Activated naive CD8-positive, alpha-beta T cell treated with anti-CD3 and anti-CD28 coated beads, Interleukin-2, amount 10 ng/mL, durations not matched to agents 7 days and 5 days (primary cell): ENCODE data around the gene EVI5. TPM values are rescaled to one million over a fixed set of nuclear protein-coding genes. Genes with fewer than 3 reads are reported as not detected.
"Not testable (repeated sequence)": the region's sequence is repeated elsewhere in the genome, so short reads cannot be mapped to it uniquely, and the experiment has no call there.

ENCODE experiments used
- ATAC-seq: fragments of 150-1000 bp; cut with Tn5 transposase; one replicate; pipeline ENCODE4 v1.10.0; 2021; ENCODE audit warnings: low read depth, moderate library complexity
- POLR2A ChIA-PET: fragments of 350-600 bp; sonication (Branson Sonifier 250); formaldehyde crosslinking; loops from one replicate; lab custom pipeline; 2021; ENCODE audit warnings: antibody characterized with exemption; lab: Charles Lee
- DNase-seq: peaks from one replicate; pipeline ENCODE4 v3.0.0; 2021
- H3K27ac Mint-ChIP-seq: one replicate; pipeline ENCODE4 v1.8.0; 2022; ENCODE audit warnings: mild to moderate bottlenecking, mixed read lengths
- H3K27me3 Mint-ChIP-seq: one replicate; pipeline ENCODE4 v1.8.0; 2022; ENCODE audit warnings: mild to moderate bottlenecking, moderate library complexity, mixed read lengths
- H3K36me3 Mint-ChIP-seq: one replicate; pipeline ENCODE4 v1.8.0; 2021; ENCODE audit warnings: mild to moderate bottlenecking, mixed read lengths
- H3K4me1 Mint-ChIP-seq: one replicate; pipeline ENCODE4 v1.8.0; 2021; ENCODE audit warnings: mixed read lengths
- H3K4me3 Mint-ChIP-seq: one replicate; pipeline ENCODE4 v1.8.0; 2022; ENCODE audit warnings: mild to moderate bottlenecking, moderate library complexity, mixed read lengths
- H3K9me3 Mint-ChIP-seq: one replicate; pipeline ENCODE4 v1.8.0; 2021; ENCODE audit warnings: mixed read lengths
- total RNA-seq, 2 experiments: library from RNA; stranded (reverse); gene quantifications; one replicate each; pipeline ENCODE4 v1.2.3, GENCODE V29; 2021

Gene EVI5
- total RNA-seq, 2 experiments from 2014 or later: 0.23 to 1.2 TPM

DNA sequence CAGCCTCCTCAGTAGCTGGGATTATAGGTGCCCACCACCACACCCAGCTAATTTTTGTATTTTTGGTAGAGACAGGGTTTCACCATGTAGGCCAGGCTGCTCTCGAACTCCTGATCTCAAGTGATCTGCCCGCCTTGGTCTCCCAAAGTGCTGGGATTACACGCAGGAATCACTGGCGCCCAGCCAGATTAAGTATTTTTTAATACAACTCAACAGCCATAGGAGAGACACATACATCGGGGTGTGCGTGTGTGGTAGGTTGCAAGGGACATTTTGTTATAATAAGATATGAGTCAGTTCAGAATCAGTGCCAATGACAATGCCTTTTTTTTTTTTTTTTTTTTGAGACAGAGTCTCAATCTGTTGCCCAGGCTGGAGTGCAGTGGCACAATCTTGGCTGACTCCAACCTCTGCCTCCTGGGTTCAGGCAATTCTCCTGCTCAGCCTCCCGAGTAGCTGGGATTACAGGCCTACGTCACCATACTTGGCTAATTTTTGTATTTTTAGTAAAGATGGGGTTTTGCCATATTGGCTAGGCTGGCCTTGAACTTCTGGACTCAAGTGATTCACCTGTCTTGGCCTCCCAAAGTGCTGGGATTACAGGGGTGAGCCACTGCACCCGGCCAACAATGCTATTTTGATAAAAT lies 259.8 kb downstream of the EVI5 start:
- ATAC-seq, H3K27me3 Mint-ChIP-seq, H3K4me3 Mint-ChIP-seq, H3K4me1 Mint-ChIP-seq, H3K9me3 Mint-ChIP-seq, H3K36me3 Mint-ChIP-seq, DNase-seq, H3K27ac Mint-ChIP-seq: not testable (repeated sequence)
- POLR2A ChIA-PET: interaction anchor here (2.1 kb wide), 1 partner anchor 39 kb away, joined by 8 read pairs; no protein-coding TSS in a partner anchor

DNA sequence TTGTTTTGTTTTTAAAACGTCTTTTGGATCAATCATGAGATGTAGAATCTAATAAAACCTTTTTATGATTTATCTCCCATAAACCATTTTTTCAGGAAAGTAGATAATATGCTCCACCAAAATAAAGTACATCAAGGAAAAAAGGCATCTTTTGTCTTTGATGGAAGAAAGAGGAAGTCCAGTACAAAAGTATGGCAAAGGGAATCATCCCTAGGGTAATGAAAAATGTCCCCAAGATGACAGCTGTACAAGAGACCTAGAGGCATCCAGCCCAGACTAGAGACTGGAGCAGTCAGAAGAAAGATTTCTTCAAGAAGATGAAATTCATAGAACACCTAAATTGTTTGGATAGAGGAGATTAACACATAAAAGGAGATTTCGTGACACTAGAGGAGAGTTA lies 265.9 kb downstream of the EVI5 start:
- no peaks in the 10 kb centered on the region for H3K27me3 Mint-ChIP-seq
- no peak for DNase-seq
- POLR2A ChIA-PET: no interaction called here
- peaks cover 15% of the 10 kb centered on the region for H3K4me1 Mint-ChIP-seq
- H3K4me3 Mint-ChIP-seq: no peak overlapping the region
- no peaks in the 10 kb centered on the region for H3K9me3 Mint-ChIP-seq
- H3K36me3 Mint-ChIP-seq: peaks cover 3% of the 10 kb centered on the region
- ATAC-seq: no peak
- H3K27ac Mint-ChIP-seq: no peak overlapping the region

DNA sequence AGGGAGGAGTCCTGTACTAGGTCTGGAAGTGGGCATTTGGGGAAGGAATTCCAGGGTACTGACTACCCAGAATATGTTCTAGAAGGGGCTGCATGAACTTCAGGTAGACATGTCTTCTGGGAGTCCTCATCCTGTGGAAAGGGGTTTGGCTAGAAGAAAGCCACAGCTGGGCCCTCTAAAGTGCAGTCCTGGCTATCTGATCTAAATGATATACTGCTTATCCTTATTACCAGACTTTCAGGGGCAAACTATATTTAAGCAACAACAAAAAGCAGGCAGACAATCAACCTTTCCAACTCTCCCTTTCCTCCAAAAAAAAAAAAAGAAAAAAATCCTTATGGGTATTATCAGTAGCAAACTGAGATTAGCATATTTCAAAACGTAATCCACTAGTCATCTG lies 268.3 kb downstream of the EVI5 start:
- Mint-ChIP-seq H3K4me3 (no peak overlapping the region), H3K4me1 (peaks cover 18% of the 10 kb centered on the region), H3K36me3 (peaks cover 3% of the 10 kb centered on the region), H3K27me3 (no peaks in the 10 kb centered on the region), H3K9me3 (no peaks in the 10 kb centered on the region), H3K27ac (no peak overlapping the region)
- ATAC-seq (no peak), DNase-seq (no peak)
- POLR2A ChIA-PET: interaction anchor here (1.0 kb wide), 1 partner anchor 30 kb away, joined by 3 read pairs; the partner anchor contains the start of gene GFI1

DNA sequence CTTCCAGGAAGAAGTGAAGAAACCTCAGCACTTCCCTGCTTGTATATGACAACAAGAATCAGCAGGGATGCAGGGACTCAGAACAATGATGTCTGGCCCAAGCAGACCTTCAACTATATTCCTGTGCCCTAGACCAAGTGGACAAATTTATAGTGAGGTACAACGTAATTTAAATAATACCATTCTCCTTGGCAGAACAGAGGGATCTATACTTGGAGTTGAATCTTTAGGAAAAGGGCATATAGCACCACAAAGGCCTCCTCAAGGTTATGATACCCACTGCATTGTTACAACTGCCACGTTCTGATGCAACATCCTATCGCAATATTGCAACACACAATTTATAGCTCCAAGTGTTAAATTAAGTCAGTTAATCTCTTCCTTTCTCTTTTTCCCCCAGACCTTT lies 269.1 kb downstream of the EVI5 start:
- no peak overlapping the region for H3K4me3 Mint-ChIP-seq
- DNase-seq: no peak
- no peaks in the 10 kb centered on the region for H3K9me3 Mint-ChIP-seq
- no peak for ATAC-seq
- H3K36me3 Mint-ChIP-seq: peaks cover 3% of the 10 kb centered on the region
- H3K27me3 Mint-ChIP-seq: no peaks in the 10 kb centered on the region
- no peak overlapping the region for H3K27ac Mint-ChIP-seq
- peaks cover 18% of the 10 kb centered on the region for H3K4me1 Mint-ChIP-seq
- POLR2A ChIA-PET: interaction anchor here (1.0 kb wide), 1 partner anchor 29 kb away, joined by 3 read pairs; the partner anchor contains the start of gene GFI1

DNA sequence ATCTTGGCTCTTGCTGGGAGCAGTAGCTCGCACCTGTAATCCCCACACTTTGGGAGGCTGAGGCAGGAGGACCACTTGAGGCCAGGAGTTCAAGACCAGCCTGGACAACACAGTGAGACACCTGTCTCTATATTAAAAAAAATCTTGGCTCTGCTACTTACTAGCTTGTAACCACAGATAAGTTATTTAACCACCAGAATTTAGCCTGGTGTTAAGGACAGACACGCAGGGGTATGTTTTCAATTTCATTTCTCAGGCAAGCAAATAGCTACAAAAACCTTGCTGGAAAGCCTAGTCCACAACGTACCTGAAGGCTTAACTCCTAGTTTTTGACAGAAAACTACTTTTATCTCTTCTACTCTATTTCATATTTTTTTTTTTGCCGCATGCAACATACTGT lies 273.4 kb downstream of the EVI5 start:
- Mint-ChIP-seq H3K9me3 (no peaks in the 10 kb centered on the region), H3K27me3 (no peaks in the 10 kb centered on the region), H3K27ac (no peak overlapping the region), H3K4me1 (peaks cover 16% of the 10 kb centered on the region), H3K4me3 (no peak overlapping the region), H3K36me3 (peaks cover 1% of the 10 kb centered on the region)
- DNase-seq (no peak), ATAC-seq (no peak)
- POLR2A ChIA-PET: no interaction called here

DNA sequence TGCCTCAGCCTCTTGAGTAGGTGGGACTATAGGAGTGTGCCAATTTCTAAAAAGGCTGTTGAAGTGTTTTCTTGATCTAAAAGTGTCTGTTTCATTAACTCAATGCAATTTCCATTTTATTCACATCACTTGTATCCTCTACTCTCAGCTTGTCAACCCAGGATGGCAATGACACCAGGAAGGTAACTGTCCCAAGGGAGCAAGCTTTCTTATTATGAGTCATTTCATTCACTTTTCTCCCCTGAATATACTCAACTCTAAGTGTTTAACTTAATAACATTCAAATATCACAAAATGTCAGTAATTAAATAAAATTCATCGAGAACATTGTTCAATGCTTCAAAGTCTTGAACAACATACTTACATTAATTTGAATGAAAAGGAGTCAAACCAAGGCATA lies 275.3 kb downstream of the EVI5 start:
- Mint-ChIP-seq H3K4me1 (peaks cover 9% of the 10 kb centered on the region), H3K9me3 (no peaks in the 10 kb centered on the region), H3K27me3 (no peaks in the 10 kb centered on the region), H3K4me3 (no peak overlapping the region), H3K36me3 (peaks cover 1% of the 10 kb centered on the region), H3K27ac (no peak overlapping the region)
- ATAC-seq (no peak), DNase-seq (no peak)
- POLR2A ChIA-PET: no interaction called here

DNA sequence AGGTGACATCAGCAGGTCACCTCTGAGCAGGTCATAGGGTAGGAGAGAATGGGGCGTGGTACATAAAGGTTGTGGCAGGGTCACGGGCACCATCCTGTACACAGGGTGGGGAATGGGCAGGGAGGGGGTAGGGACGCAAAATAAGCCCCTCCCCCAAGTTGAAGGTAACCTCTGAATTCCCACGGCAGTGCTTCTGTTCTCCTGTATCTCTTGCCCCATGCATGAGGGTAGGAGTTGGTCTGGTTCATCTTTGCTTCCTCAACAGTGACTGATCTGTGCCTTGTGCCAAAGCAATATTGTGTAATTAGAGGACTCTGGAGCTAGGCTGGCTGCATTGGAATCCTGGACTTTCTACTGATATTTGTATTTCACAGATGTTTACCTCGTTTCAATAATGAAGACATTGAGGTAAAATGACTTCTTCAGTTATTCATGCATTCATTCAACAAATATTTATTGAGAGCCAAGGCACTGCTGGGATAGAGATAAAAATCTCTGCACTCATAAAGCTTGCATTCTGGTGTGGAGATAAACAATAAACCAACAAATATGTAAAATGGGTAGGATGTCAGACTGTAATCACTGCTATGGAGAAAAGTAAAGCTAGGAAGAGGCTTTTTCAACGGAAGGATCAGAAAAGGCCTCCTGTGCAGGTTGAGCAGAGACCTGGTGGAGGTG lies 279.8 kb downstream of the EVI5 start:
- no peak for DNase-seq
- POLR2A ChIA-PET: interaction anchor here (3.5 kb wide), 1 partner anchor 19 kb away, joined by 20 read pairs; the partner anchor contains the start of gene GFI1
- ATAC-seq: no peak
- Mint-ChIP-seq H3K4me3 (no peak overlapping the region), H3K27ac (no peak overlapping the region), H3K36me3 (peaks cover 1% of the 10 kb centered on the region), H3K4me1 (peaks cover 23% of the 10 kb centered on the region), H3K9me3 (no peaks in the 10 kb centered on the region), H3K27me3 (no peaks in the 10 kb centered on the region)

DNA sequence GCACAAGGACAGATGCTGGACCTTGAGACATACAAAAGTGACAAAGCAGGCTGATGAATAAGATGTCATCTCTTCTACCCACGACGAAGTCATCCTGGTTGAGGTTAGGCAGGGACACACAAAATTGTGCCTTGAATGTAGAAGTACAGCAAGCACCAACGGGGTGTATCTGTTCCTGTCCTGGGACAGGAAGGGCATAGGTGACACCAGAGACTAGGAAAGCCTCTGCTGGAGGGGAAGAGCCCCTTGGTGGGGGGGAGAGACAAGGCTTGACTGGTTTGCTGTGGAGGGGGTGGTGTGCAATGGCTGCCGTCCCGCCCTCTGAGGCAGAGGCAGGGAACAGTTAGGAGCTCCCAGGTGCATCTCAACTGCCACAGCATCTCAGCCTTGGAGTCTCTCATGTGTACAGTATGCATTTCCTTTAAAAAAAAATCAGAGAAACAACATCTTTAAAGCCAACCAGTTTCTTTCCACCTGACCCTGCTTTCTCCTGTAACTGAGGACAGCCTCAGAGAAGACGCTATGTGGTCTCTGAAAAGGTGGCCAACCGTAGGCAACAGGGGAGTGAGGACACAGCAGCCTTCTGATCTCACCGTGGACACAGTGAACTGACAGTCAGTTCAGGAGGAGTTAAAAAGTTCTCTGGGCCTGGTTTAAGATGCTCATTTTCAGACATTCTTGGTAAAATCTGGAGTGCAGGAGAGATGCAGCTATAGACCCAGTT lies 280.5 kb downstream of the EVI5 start:
- Mint-ChIP-seq H3K9me3 (no peaks in the 10 kb centered on the region), H3K36me3 (peaks cover 3% of the 10 kb centered on the region), H3K4me3 (no peak overlapping the region), H3K27ac (peak overlapping the region; percentile 24), H3K27me3 (no peaks in the 10 kb centered on the region), H3K4me1 (peaks cover 23% of the 10 kb centered on the region)
- DNase-seq (no peak), ATAC-seq (peak; percentile 30)
- POLR2A ChIA-PET: interaction anchor here (0.7 to 3.5 kb wide), 2 partner anchors 18 to 21 kb away, joined by 3 to 20 read pairs; partner anchors contain the start of gene GFI1

DNA sequence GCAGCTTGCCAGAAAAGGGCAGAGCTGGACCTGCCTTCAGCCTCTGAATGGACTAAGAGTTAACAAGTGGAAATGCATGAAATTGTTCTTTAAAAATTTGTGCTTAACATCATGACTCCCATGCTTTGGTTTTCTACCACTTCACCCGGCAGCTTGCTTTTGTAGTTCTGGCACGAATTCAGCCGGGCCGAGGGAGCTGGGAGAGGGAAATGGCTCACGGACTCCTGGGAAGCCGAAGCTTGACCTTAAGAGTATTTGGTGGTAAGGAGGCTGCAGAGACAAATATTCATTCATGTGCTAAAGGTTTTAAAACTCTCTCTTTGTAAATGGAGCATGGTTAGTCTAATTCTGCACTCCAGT lies 281.0 kb downstream of the EVI5 start:
- POLR2A ChIA-PET: interaction anchor here (0.7 to 3.5 kb wide), 2 partner anchors 18 to 20 kb away, joined by 3 to 20 read pairs; partner anchors contain the start of gene GFI1
- Mint-ChIP-seq H3K4me3 (no peak overlapping the region), H3K36me3 (peaks cover 3% of the 10 kb centered on the region), H3K27me3 (no peaks in the 10 kb centered on the region), H3K27ac (peak overlapping the region; percentile 24), H3K4me1 (peaks cover 24% of the 10 kb centered on the region), H3K9me3 (no peaks in the 10 kb centered on the region)
- ATAC-seq (no peak), DNase-seq (no peak)

DNA sequence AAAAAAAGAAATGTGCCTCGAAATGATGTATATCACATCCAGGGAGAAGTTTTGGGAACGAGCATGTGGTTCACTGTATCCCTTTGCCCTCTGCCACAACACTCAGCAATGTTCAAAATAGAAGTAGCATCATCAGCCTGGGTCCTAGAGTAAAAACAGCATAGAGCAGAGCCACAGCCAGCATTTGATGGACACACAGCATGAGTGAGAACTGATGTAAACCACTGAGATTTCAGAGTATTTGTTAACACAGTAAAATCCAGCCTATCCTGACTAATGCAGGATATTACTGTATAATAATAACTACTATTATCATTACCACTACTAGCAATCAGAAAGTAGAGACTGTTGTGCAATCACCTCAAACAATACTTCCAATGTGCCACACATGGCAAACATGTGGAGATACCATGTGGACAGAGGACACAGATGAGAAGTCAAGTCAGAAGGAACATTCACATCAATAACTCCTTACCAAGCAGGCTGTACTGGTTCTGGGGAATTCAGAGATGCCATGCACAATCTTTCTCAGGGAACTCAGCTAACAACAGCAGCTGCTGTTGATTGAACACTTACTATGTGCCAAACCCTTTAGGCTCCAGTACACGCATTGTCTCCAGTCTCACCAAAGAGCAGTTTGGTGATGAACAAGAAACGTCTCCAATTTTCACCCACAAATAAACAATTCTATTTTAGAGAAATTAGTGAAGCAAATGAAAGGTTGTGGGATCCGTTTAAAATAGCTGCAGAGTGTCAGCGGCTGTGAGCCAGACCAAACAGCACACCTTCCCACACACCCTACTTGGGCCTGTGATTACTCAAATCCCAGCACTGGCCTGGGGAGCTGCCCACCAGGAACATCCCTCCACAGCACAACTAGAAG lies 281.6 kb downstream of the EVI5 start:
- Mint-ChIP-seq H3K27ac (no peak overlapping the region), H3K4me3 (no peak overlapping the region), H3K4me1 (peaks cover 29% of the 10 kb centered on the region), H3K9me3 (no peaks in the 10 kb centered on the region), H3K27me3 (no peaks in the 10 kb centered on the region), H3K36me3 (peaks cover 6% of the 10 kb centered on the region)
- ATAC-seq (no peak), DNase-seq (no peak)
- POLR2A ChIA-PET: interaction anchor here (0.7 to 3.5 kb wide), 3 partner anchors 17 to 100 kb away, joined by 3 to 20 read pairs (median 6); partner anchors contain the start of gene GFI1

DNA sequence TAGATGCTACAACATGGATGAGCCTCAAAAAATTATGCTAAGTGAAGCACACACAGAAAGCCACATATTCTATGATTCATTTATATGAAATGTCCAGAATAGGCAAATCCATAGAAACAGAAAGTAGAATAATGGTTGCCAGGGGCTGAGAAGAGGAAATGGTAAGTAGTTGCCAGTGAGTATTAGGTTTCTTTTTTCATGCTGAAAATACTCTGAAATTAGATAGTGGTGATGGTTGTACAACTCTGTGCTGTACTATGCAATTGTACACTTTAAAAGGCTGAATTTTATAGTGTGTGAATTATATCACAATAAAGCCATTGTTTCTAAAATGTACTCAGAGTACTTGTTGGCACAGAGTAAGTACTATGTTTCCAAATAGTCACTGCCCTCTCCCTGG lies 282.7 kb downstream of the EVI5 start:
- Mint-ChIP-seq H3K4me3 (peak overlapping the region; percentile 44), H3K27ac (peak overlapping the region; percentile 57), H3K27me3 (no peaks in the 10 kb centered on the region), H3K9me3 (no peaks in the 10 kb centered on the region), H3K36me3 (peaks cover 10% of the 10 kb centered on the region), H3K4me1 (peaks cover 31% of the 10 kb centered on the region)
- ATAC-seq (peak; percentile 54), DNase-seq (no peak)
- POLR2A ChIA-PET: interaction anchor here (0.7 kb wide), 1 partner anchor 101 kb away, joined by 6 read pairs; no protein-coding TSS in a partner anchor

DNA sequence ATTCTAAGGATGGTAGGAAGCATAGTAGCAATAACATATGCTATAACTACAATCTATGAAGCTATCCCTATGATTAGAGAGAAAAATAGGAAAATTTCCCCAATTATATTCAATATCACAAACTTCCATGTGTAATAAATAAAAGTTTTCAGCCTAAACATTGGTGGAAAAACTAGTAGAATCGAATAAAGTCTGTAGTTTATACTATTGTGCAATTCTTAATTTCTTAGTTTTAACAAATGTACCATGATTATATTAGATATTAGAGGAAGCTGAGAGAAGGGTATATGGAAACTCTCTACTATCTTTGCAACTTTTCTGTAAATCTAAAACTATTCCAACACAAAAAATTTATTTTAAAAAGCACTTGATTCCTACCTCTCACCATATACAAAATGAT lies 284.4 kb downstream of the EVI5 start:
- Mint-ChIP-seq H3K36me3 (peaks cover 8% of the 10 kb centered on the region), H3K4me1 (peaks cover 34% of the 10 kb centered on the region), H3K27me3 (no peaks in the 10 kb centered on the region), H3K27ac (no peak overlapping the region), H3K9me3 (no peaks in the 10 kb centered on the region), H3K4me3 (no peak overlapping the region)
- DNase-seq (no peak), ATAC-seq (no peak)
- POLR2A ChIA-PET: interaction anchor here (1.3 to 1.6 kb wide), 2 partner anchors 14 to 18 kb away, joined by 3 read pairs; no protein-coding TSS in a partner anchor
